IMR-90 (cell line): ENCODE results near the gene KLHL25. TPM values are rescaled to one million over a fixed set of nuclear protein-coding genes. Genes with fewer than 3 reads are reported as not detected.

Experiments used
- ATAC-seq: fragments of 200-7000 bp; cut with Tn5 transposase; 2 replicates; pipeline ENCODE4 v1.9.1; 2020; ENCODE audit warnings: low read depth, mild to moderate bottlenecking, moderate library complexity
- BruUV-seq: library from RNA; stranded (reverse); fragments of 400-500 nt; replicated peaks from 2 replicates; lab custom pipeline; 2021; lab: Mats Ljungman, UMichigan
- CTCF ChIA-PET: fragments of 300-600 bp; formaldehyde crosslinking; extraction: SDS; loops from one replicate; lab custom pipeline; 2021; ENCODE audit warnings: antibody characterized with exemption; lab: Yijun Ruan, JAX
- POLR2A ChIA-PET: fragments of 300-600 bp; sonication (Branson Sonifier 250); formaldehyde crosslinking; loops from one replicate; lab custom pipeline; 2022; ENCODE audit warnings: antibody characterized with exemption; ENCODE audit not compliant: unreplicated experiment; lab: Charles Lee
- DNase-seq: peaks from one replicate; pipeline ENCODE4 v3.0.0; 2013
- H2AFZ ChIP-seq: replicated peaks from 2 replicates; pipeline ENCODE3; 2013; ENCODE audit warnings: low read length, mild to moderate bottlenecking; ENCODE audit not compliant: poor library complexity
- H2AK5ac ChIP-seq: 2 replicates; pipeline ENCODE4 v1.6.1; 2013; ENCODE audit warnings: low read depth, low read length, inconsistent platforms
- H2AK9ac ChIP-seq: replicated peaks from 2 replicates; pipeline ENCODE3; 2013; ENCODE audit warnings: mild to moderate bottlenecking, low read depth, low read length, moderate library complexity; ENCODE audit not compliant: poor library complexity
- H2BK120ac ChIP-seq: 2 replicates; pipeline ENCODE4 v1.6.1; 2013; ENCODE audit warnings: low read depth, low read length, inconsistent platforms
- H2BK15ac ChIP-seq: 3 replicates; pipeline ENCODE4 v1.6.1; 2013; ENCODE audit warnings: low read depth, low read length, inconsistent platforms
- H2BK20ac ChIP-seq: 2 replicates; pipeline ENCODE4 v1.6.1; 2013; ENCODE audit warnings: low read depth, mild to moderate bottlenecking, inconsistent platforms, low read length, moderate library complexity
- H2BK5ac ChIP-seq: 2 replicates; pipeline ENCODE4 v1.6.1; 2013; ENCODE audit warnings: mild to moderate bottlenecking, low read depth, low read length, inconsistent platforms; ENCODE audit not compliant: poor library complexity, severe bottlenecking
- H3K14ac ChIP-seq: replicated peaks from 2 replicates; pipeline ENCODE4 v1.6.1; 2013; ENCODE audit warnings: low read depth, low read length, inconsistent platforms
- H3K18ac ChIP-seq: 2 replicates; pipeline ENCODE4 v1.6.1; 2013; ENCODE audit warnings: low read depth, low read length, control low read depth
- H3K23ac ChIP-seq: 2 replicates; pipeline ENCODE4 v1.6.1; 2013; ENCODE audit warnings: low read depth, low read length, inconsistent platforms
- H3K27ac ChIP-seq: 2 replicates; pipeline ENCODE4 v1.5.1; 2013; ENCODE audit warnings: mild to moderate bottlenecking, control low read depth, low read length; ENCODE audit not compliant: insufficient read depth
- H3K27me3 ChIP-seq: 2 replicates; pipeline ENCODE4 v1.6.1; 2013; ENCODE audit warnings: low read length; ENCODE audit not compliant: control insufficient read depth, insufficient read depth
- H3K36me3 ChIP-seq: 2 replicates; pipeline ENCODE4 v1.6.1; 2013; ENCODE audit warnings: low read length, mixed read lengths; ENCODE audit not compliant: control insufficient read depth, insufficient read depth
- H3K4ac ChIP-seq: 2 replicates; pipeline ENCODE4 v1.6.1; 2013; ENCODE audit warnings: low read depth, low read length, inconsistent platforms
- H3K4me1 ChIP-seq: 2 replicates; pipeline ENCODE4 v1.6.1; 2013; ENCODE audit warnings: low read length, mixed read lengths; ENCODE audit not compliant: control insufficient read depth, insufficient read depth
- H3K4me2 ChIP-seq: 2 replicates; pipeline ENCODE4 v1.6.1; 2013; ENCODE audit warnings: low read depth, mild to moderate bottlenecking, control low read depth, low read length, moderate library complexity
- H3K4me3 ChIP-seq: 2 replicates; pipeline ENCODE4 v1.5.1; 2013; ENCODE audit warnings: low read depth, mild to moderate bottlenecking, control low read depth, low read length, moderate library complexity; ENCODE audit not compliant: insufficient read depth
- H3K56ac ChIP-seq: 2 replicates; pipeline ENCODE4 v1.6.1; 2013; ENCODE audit warnings: low read length, inconsistent platforms; ENCODE audit not compliant: insufficient read depth; ENCODE audit errors: extremely low read depth
- H3K79me1 ChIP-seq, 2 experiments: 2 replicates each; pipeline ENCODE4 v1.6.1; 2013; ENCODE audit warnings: low read length in 2 of 2, inconsistent platforms in 1 of 2, low read depth in 1 of 2
- H3K9ac ChIP-seq: 2 replicates; pipeline ENCODE4 v1.6.1; 2013; ENCODE audit warnings: low read depth, low read length, control low read depth
- H3K9me1 ChIP-seq: 2 replicates; pipeline ENCODE4 v1.6.1; 2013; ENCODE audit warnings: low read length, inconsistent platforms; ENCODE audit not compliant: insufficient read depth
- H3K9me3 ChIP-seq: 2 replicates; pipeline ENCODE4 v1.6.1; 2013; ENCODE audit warnings: low read length; ENCODE audit not compliant: control insufficient read depth, insufficient read depth
- H4K20me1 ChIP-seq: 2 replicates; pipeline ENCODE4 v1.6.1; 2013; ENCODE audit warnings: low read length, inconsistent platforms; ENCODE audit not compliant: insufficient read depth
- H4K5ac ChIP-seq: 2 replicates; pipeline ENCODE4 v1.6.1; 2013; ENCODE audit warnings: mild to moderate bottlenecking, low read depth, low read length, control low read depth
- H4K8ac ChIP-seq, 2 experiments: 2 replicates each; pipeline ENCODE4 v1.6.1; 2013; ENCODE audit warnings: low read depth in 2 of 2, low read length in 2 of 2, control low read depth in 1 of 2, inconsistent platforms in 1 of 2
- H4K91ac ChIP-seq: 2 replicates; pipeline ENCODE4 v1.6.1; 2013; ENCODE audit warnings: low read depth, low read length, inconsistent platforms; ENCODE audit not compliant: insufficient read depth
- BHLHE40 ChIP-seq: fragments of 150-350 bp; IDR thresholded peaks from 2 replicates; pipeline ENCODE4 v1.6.1; 2016; ENCODE audit warnings: mild to moderate bottlenecking, low read depth, low read length
- CEBPB ChIP-seq: IDR thresholded peaks from 2 replicates; pipeline ENCODE4 v1.6.1; 2012; ENCODE audit warnings: low read depth, low read length, improper control_type of control experiment
- CHD1 ChIP-seq: IDR thresholded peaks from 2 replicates; pipeline ENCODE4 v1.6.1; 2012; ENCODE audit warnings: low read depth, low read length, improper control_type of control experiment
- ELK1 ChIP-seq: fragments of 150-350 bp; IDR thresholded peaks from 2 replicates; pipeline ENCODE4 v1.6.1; 2016; ENCODE audit warnings: low read depth, mild to moderate bottlenecking, low read length, moderate library complexity, borderline replicate concordance
- FOS ChIP-seq: fragments of 150-350 bp; IDR thresholded peaks from 2 replicates; pipeline ENCODE4 v1.6.1; 2016; ENCODE audit warnings: low read depth, low read length
- MAFK ChIP-seq: IDR thresholded peaks from 2 replicates; pipeline ENCODE4 v1.6.1; 2012; ENCODE audit warnings: low read depth, low read length, improper control_type of control experiment
- MAZ ChIP-seq: IDR thresholded peaks from 2 replicates; pipeline ENCODE4 v1.6.1; 2012; ENCODE audit warnings: low read depth, mild to moderate bottlenecking, low read length, improper control_type of control experiment, moderate library complexity, borderline replicate concordance
- MXI1 ChIP-seq: IDR thresholded peaks from 2 replicates; pipeline ENCODE4 v1.6.1; 2012; ENCODE audit warnings: low read depth, mild to moderate bottlenecking, low read length, moderate library complexity, borderline replicate concordance
- NFE2L2 ChIP-seq: fragments of 150-350 bp; IDR thresholded peaks from 2 replicates; pipeline ENCODE4 v1.6.1; 2016; ENCODE audit warnings: low read depth, mild to moderate bottlenecking, low read length
- POLR2A ChIP-seq: IDR thresholded peaks from 2 replicates; pipeline ENCODE4 v1.6.1; 2012; ENCODE audit warnings: mild to moderate bottlenecking, low read depth, low read length
- RAD21 ChIP-seq: IDR thresholded peaks from 2 replicates; pipeline ENCODE4 v1.6.1; 2012; ENCODE audit warnings: low read length, improper control_type of control experiment
- RCOR1 ChIP-seq: IDR thresholded peaks from 2 replicates; pipeline ENCODE4 v1.6.1; 2012; ENCODE audit warnings: mild to moderate bottlenecking, low read length, improper control_type of control experiment; ENCODE audit not compliant: insufficient replicate concordance
- RFX5 ChIP-seq: IDR thresholded peaks from 2 replicates; pipeline ENCODE4 v1.8.0; 2012; ENCODE audit warnings: low read depth, mild to moderate bottlenecking, low read length, moderate library complexity
- SMC3 ChIP-seq: fragments of 150-350 bp; IDR thresholded peaks from 2 replicates; pipeline ENCODE4 v1.6.1; 2016; ENCODE audit warnings: low read depth, mild to moderate bottlenecking, antibody characterized with exemption, low read length, moderate library complexity
- USF2 ChIP-seq: fragments of 150-350 bp; IDR thresholded peaks from 2 replicates; pipeline ENCODE4 v1.6.1; 2017; ENCODE audit warnings: mild to moderate bottlenecking, antibody characterized with exemption, low read length, low read depth
- WGBS, 2 experiments: methylation state at CpG; one replicate each; pipeline versions ENCODE4 v1.1.5 to v1.1.7; 2013; ENCODE audit warnings: missing lambda C conversion rate in 2 of 2; ENCODE audit not compliant: insufficient read length in 1 of 2; ENCODE audit errors: extremely low coverage in 2 of 2; 5-methylcytosine and 5-hydroxymethylcytosine counted together
- dilution Hi-C: fragments of 300-500 bp; cut with HindIII; formaldehyde crosslinking; loops from one replicate; pipeline ENCODE4 v1.14.3; 2018; ENCODE audit warnings: low sequenced_read_pairs; ENCODE audit not compliant: unreplicated experiment
- in situ Hi-C: fragments of 300-500 bp; cut with MboI; formaldehyde crosslinking; loops from 3 replicates; pipeline ENCODE4 v1.14.3; 2019; ENCODE audit warnings: low sequenced_read_pairs, inconsistent platforms, mixed read lengths
- intact Hi-C: fragments of 100-400 bp; cut with micrococcal nuclease; formaldehyde crosslinking; loops from 2 replicates; pipeline ENCODE4 v1.10.0; 2022
- polyA plus RNA-seq, 3 experiments: library from polyadenylated mRNA; depleted of rRNA; stranded (reverse); fragments of >200 nt; gene quantifications; 2 replicates each; pipeline ENCODE4 v1.2.3, GENCODE V29; 2012; ENCODE audit warnings: low replicate concordance in 1 of 3
- total RNA-seq: library from RNA; depleted of rRNA; stranded (reverse); fragments of >200 nt; gene quantifications from 2 replicates; pipeline ENCODE4 v1.2.3, GENCODE V29; 2012

The KLHL25 gene
- total and polyA plus RNA-seq, 2 of the 4 experiments (the other 2 are of a cell fraction): 2.7 to 5.6 TPM

- H3K9me1 ChIP-seq: no peaks in the 10 kb centered on the region
- CTCF ChIA-PET: interaction anchor here (0.6 to 1.9 kb wide), 6 partner anchors 14 to 111 kb away, joined by 3 to 6 read pairs (median 4); no protein-coding TSS in a partner anchor
- peak overlapping the region; percentile 96 for H3K4me2 ChIP-seq
- peak overlapping the region; percentile 94 for H2AFZ ChIP-seq
- H3K56ac ChIP-seq: no peak overlapping the region
- in situ Hi-C loops: no loop called here
- peaks cover 9% of the 10 kb centered on the region for H3K27me3 ChIP-seq
- H2BK15ac ChIP-seq: no peak overlapping the region
- no peak overlapping the region for H4K91ac ChIP-seq
- intact Hi-C loops: loop anchor here (1.0 kb wide), 1 partner anchor 110 kb away; no protein-coding TSS in a partner anchor
- H3K18ac ChIP-seq: no peak overlapping the region
- BruUV-seq: no TSS peak
- POLR2A ChIA-PET: no interaction called here
- no peak overlapping the region for H3K14ac ChIP-seq
- peak overlapping the region; percentile 45 for H3K4me3 ChIP-seq
- no peaks in the 10 kb centered on the region for H3K4me1 ChIP-seq
- no peak overlapping the region for H3K9ac ChIP-seq
- H3K4ac ChIP-seq: no peak overlapping the region
- H3K36me3 ChIP-seq: no peaks in the 10 kb centered on the region
- 1% methylated on average over 18 of the region's 32 CpGs; no CpG with 5 or more reads in 1 of the 2 experiments for WGBS, 2 experiments
- no peak overlapping the region for H2BK20ac ChIP-seq
- H3K9me3 ChIP-seq: no peaks in the 10 kb centered on the region
- no peaks in the 10 kb centered on the region for H4K20me1 ChIP-seq
- no peaks in the 10 kb centered on the region for H3K79me1 ChIP-seq
- ATAC-seq (peak; percentile 98), DNase-seq (peak; percentile 41)
- no peak overlapping the region for H2BK120ac ChIP-seq
- no peak overlapping the region for H3K23ac ChIP-seq
- H2BK5ac ChIP-seq: no peak overlapping the region
- H2AK5ac ChIP-seq: no peak overlapping the region
- no peak overlapping the region for H3K27ac ChIP-seq
- no peak overlapping the region for H4K8ac ChIP-seq
- no peak overlapping the region for H2AK9ac ChIP-seq
- no peak overlapping the region for H4K5ac ChIP-seq
- dilution Hi-C loops: no loop called here
- TF ChIP-seq RCOR1 (no peak), CEBPB (peak; percentile 96), MXI1 (peak; percentile 47; the same call in 1 of the 2 replicates), USF2 (no peak), FOS (no peak), RFX5 (no peak), NFE2L2 (no peak), ELK1 (no peak), SMC3 (peak; percentile 88), POLR2A (no peak), CHD1 (no peak), RAD21 (peak; percentile 69), MAZ (no peak), BHLHE40 (no peak), MAFK (no peak)
These were observed 45.5 kb upstream of the KLHL25 start for GRCh38 chr15:85840079-85840801.
